IPS-20b (cell line): ENCODE data around the gene CENPP.

Experiments used
- H3K27ac ChIP-seq: one replicate; pipeline ENCODE4 v1.5.1; 2013; ENCODE audit warnings: low read length
- H3K27me3 ChIP-seq: 2 replicates; pipeline ENCODE4 v1.6.1; 2013; ENCODE audit warnings: mild to moderate bottlenecking, low read length, inconsistent platforms; ENCODE audit not compliant: insufficient read depth
- H3K36me3 ChIP-seq: 2 replicates; pipeline ENCODE4 v1.6.1; 2013; ENCODE audit warnings: low read depth, mild to moderate bottlenecking, inconsistent platforms, low read length, moderate library complexity; ENCODE audit not compliant: insufficient read depth
- H3K4me1 ChIP-seq: 2 replicates; pipeline ENCODE4 v1.6.1; 2013; ENCODE audit warnings: mild to moderate bottlenecking, control low read depth, inconsistent platforms, low read length, moderate library complexity; ENCODE audit not compliant: insufficient read depth
- H3K4me3 ChIP-seq: 2 replicates; pipeline ENCODE4 v1.5.1; 2013; ENCODE audit warnings: mild to moderate bottlenecking, low read length, inconsistent platforms
- H3K9ac ChIP-seq: 2 replicates; pipeline ENCODE4 v1.6.1; 2013; ENCODE audit warnings: low read depth, mild to moderate bottlenecking, inconsistent platforms, low read length, moderate library complexity
- H3K9me3 ChIP-seq: 2 replicates; pipeline ENCODE4 v1.6.1; 2013; ENCODE audit warnings: mild to moderate bottlenecking, low read depth, low read length, inconsistent platforms; ENCODE audit not compliant: insufficient read depth

The CENPP gene

GRCh38 chr9:92642564-92642963 lies 316.8 kb downstream of the CENPP start:
- H3K27ac ChIP-seq = no peak overlapping the region
- no peaks in the 10 kb centered on the region for H3K4me1 ChIP-seq
- H3K9me3 ChIP-seq = no peaks in the 10 kb centered on the region
- H3K36me3 ChIP-seq = peaks cover 53% of the 10 kb centered on the region
- H3K4me3 ChIP-seq = no peak overlapping the region
- H3K9ac ChIP-seq = no peak overlapping the region
- no peaks in the 10 kb centered on the region for H3K27me3 ChIP-seq

- H3K4me3 ChIP-seq = no peak overlapping the region
- no peaks in the 10 kb centered on the region for H3K27me3 ChIP-seq
- no peaks in the 10 kb centered on the region for H3K4me1 ChIP-seq
- H3K36me3 ChIP-seq = peaks cover 61% of the 10 kb centered on the region
- no peak overlapping the region for H3K9ac ChIP-seq
- H3K27ac ChIP-seq = no peak overlapping the region
- H3K9me3 ChIP-seq = no peaks in the 10 kb centered on the region
These were observed 318.5 kb downstream of the CENPP start for GRCh38 chr9:92644278-92644677.

- Histone ChIP-seq H3K27me3 (no peaks in the 10 kb centered on the region), H3K9me3 (no peaks in the 10 kb centered on the region), H3K27ac (no peak overlapping the region), H3K9ac (no peak overlapping the region), H3K36me3 (peaks cover 64% of the 10 kb centered on the region), H3K4me1 (no peaks in the 10 kb centered on the region), H3K4me3 (no peak overlapping the region)
These were observed 319.3 kb downstream of the CENPP start for GRCh38 chr9:92645041-92645440.

- H3K9me3 ChIP-seq = no peaks in the 10 kb centered on the region
- no peak overlapping the region for H3K9ac ChIP-seq
- no peak overlapping the region for H3K4me3 ChIP-seq
- H3K27me3 ChIP-seq = no peaks in the 10 kb centered on the region
- H3K4me1 ChIP-seq = no peaks in the 10 kb centered on the region
- H3K36me3 ChIP-seq = peaks cover 51% of the 10 kb centered on the region
- no peak overlapping the region for H3K27ac ChIP-seq
These were observed 322.1 kb downstream of the CENPP start for GRCh38 chr9:92647671-92648473.

- Histone ChIP-seq H3K9me3 (no peaks in the 10 kb centered on the region), H3K9ac (no peak overlapping the region), H3K27ac (no peak overlapping the region), H3K4me3 (no peak overlapping the region), H3K27me3 (no peaks in the 10 kb centered on the region), H3K4me1 (no peaks in the 10 kb centered on the region), H3K36me3 (peaks cover 44% of the 10 kb centered on the region)
These were observed 322.8 kb downstream of the CENPP start for GRCh38 chr9:92648474-92648971.

- no peak overlapping the region for H3K27ac ChIP-seq
- no peak overlapping the region for H3K4me3 ChIP-seq
- H3K9ac ChIP-seq = no peak overlapping the region
- H3K36me3 ChIP-seq = peaks cover 39% of the 10 kb centered on the region
- no peaks in the 10 kb centered on the region for H3K9me3 ChIP-seq
- no peaks in the 10 kb centered on the region for H3K4me1 ChIP-seq
- H3K27me3 ChIP-seq = no peaks in the 10 kb centered on the region
These were observed 323.3 kb downstream of the CENPP start for GRCh38 chr9:92649007-92649406.

- no peaks in the 10 kb centered on the region for H3K9me3 ChIP-seq
- peaks cover 30% of the 10 kb centered on the region for H3K36me3 ChIP-seq
- no peaks in the 10 kb centered on the region for H3K27me3 ChIP-seq
- no peaks in the 10 kb centered on the region for H3K4me1 ChIP-seq
- H3K27ac ChIP-seq = no peak overlapping the region
- no peak overlapping the region for H3K9ac ChIP-seq
- H3K4me3 ChIP-seq = no peak overlapping the region
These were observed 324.5 kb downstream of the CENPP start for GRCh38 chr9:92650296-92650695.

GRCh38 chr9:92650839-92651621 lies 325.3 kb downstream of the CENPP start:
- no peak overlapping the region for H3K4me3 ChIP-seq
- peaks cover 34% of the 10 kb centered on the region for H3K36me3 ChIP-seq
- H3K27ac ChIP-seq = no peak overlapping the region
- H3K27me3 ChIP-seq = no peaks in the 10 kb centered on the region
- no peaks in the 10 kb centered on the region for H3K4me1 ChIP-seq
- H3K9ac ChIP-seq = no peak overlapping the region
- H3K9me3 ChIP-seq = no peaks in the 10 kb centered on the region

GRCh38 chr9:92652461-92652860 lies 326.7 kb downstream of the CENPP start:
- H3K9me3 ChIP-seq = no peaks in the 10 kb centered on the region
- no peak overlapping the region for H3K4me3 ChIP-seq
- no peaks in the 10 kb centered on the region for H3K4me1 ChIP-seq
- H3K9ac ChIP-seq = no peak overlapping the region
- H3K27ac ChIP-seq = no peak overlapping the region
- peaks cover 27% of the 10 kb centered on the region for H3K36me3 ChIP-seq
- no peaks in the 10 kb centered on the region for H3K27me3 ChIP-seq

GRCh38 chr9:92654481-92655301 lies 328.9 kb downstream of the CENPP start:
- Histone ChIP-seq H3K9me3 (no peaks in the 10 kb centered on the region), H3K27me3 (no peaks in the 10 kb centered on the region), H3K4me3 (no peak overlapping the region), H3K27ac (no peak overlapping the region), H3K9ac (no peak overlapping the region), H3K4me1 (no peaks in the 10 kb centered on the region), H3K36me3 (peaks cover 15% of the 10 kb centered on the region; the same call in 1 of the 2 replicates)

- Histone ChIP-seq H3K4me3 (no peak overlapping the region), H3K27ac (no peak overlapping the region), H3K36me3 (peaks cover 15% of the 10 kb centered on the region; the same call in 1 of the 2 replicates), H3K9ac (no peak overlapping the region; the same call in 1 of the 2 replicates), H3K9me3 (no peaks in the 10 kb centered on the region), H3K27me3 (no peaks in the 10 kb centered on the region), H3K4me1 (no peaks in the 10 kb centered on the region)
These were observed 329.6 kb downstream of the CENPP start for GRCh38 chr9:92655366-92655765.
